HepG2 (cell line): ENCODE results near the gene SDC4. TPM values are rescaled to one million over a fixed set of nuclear protein-coding genes. Genes with fewer than 3 reads are reported as not detected.

Experiments used
- ATF7 ChIP-seq, 2 experiments: fragments of 450-650 bp in 1 of 2; sonication (generic) in 1 of 2; formaldehyde crosslinking in 1 of 2; IDR thresholded peaks; 2 replicates each; pipeline versions ENCODE4 v1.4.0 to v1.6.1; 2016 to 2020; ENCODE audit warnings: antibody characterized with exemption in 1 of 2, mild to moderate bottlenecking in 1 of 2, missing genetic modification reagents in 1 of 2
- ATRX ChIP-seq: sonication (generic); formaldehyde crosslinking; IDR thresholded peaks from 2 replicates; pipeline ENCODE4 v1.4.0; 2020; ENCODE audit warnings: missing genetic modification reagents, borderline replicate concordance
- CHD2 ChIP-seq: IDR thresholded peaks from 2 replicates; pipeline ENCODE4 v1.6.1; 2011; ENCODE audit warnings: low read depth, low read length, improper control_type of control experiment
- FOXA3 ChIP-seq: IDR thresholded peaks from 2 replicates; pipeline ENCODE4 v1.6.1; 2016; ENCODE audit warnings: missing genetic modification reagents, missing compliant biosample characterization
- NFE2 ChIP-seq: sonication (generic); formaldehyde crosslinking; IDR thresholded peaks from 2 replicates; pipeline ENCODE4 v1.4.0; 2020; ENCODE audit warnings: missing genetic modification reagents
- POLR2A ChIP-seq, 2 experiments: IDR thresholded peaks; 2 replicates each; pipeline ENCODE4 v1.6.1; 2011; ENCODE audit warnings: low read depth in 2 of 2, low read length in 2 of 2, mild to moderate bottlenecking in 1 of 2, moderate library complexity in 1 of 2; ENCODE audit not compliant: insufficient read depth in 1 of 2
- POLR2AphosphoS5 ChIP-seq: IDR thresholded peaks from 2 replicates; pipeline ENCODE4 v1.6.1; 2012; ENCODE audit warnings: low read depth, low read length
- STAT5B ChIP-seq: sonication (generic); formaldehyde crosslinking; IDR thresholded peaks from 2 replicates; pipeline ENCODE4 v1.4.0; 2020; ENCODE audit warnings: missing genetic modification reagents
- TBX2 ChIP-seq: sonication (generic); formaldehyde crosslinking; IDR thresholded peaks from 2 replicates; pipeline ENCODE4 v1.5.0; 2020; ENCODE audit warnings: missing genetic modification reagents, mild to moderate bottlenecking, borderline replicate concordance
- TBX3 ChIP-seq: fragments of 450-650 bp; IDR thresholded peaks from 2 replicates; pipeline ENCODE4 v1.6.1; 2017; ENCODE audit warnings: antibody characterized with exemption, mild to moderate bottlenecking, inconsistent platforms, borderline replicate concordance
- THAP11 ChIP-seq: IDR thresholded peaks from 2 replicates; pipeline ENCODE4 v1.6.1; 2016; ENCODE audit warnings: missing biosample characterization, missing genetic modification reagents
- U2AF2 ChIP-seq: fragments of 200-400 bp; formaldehyde crosslinking; IDR thresholded peaks from 2 replicates; pipeline ENCODE4 v1.6.1; 2017; ENCODE audit warnings: low read depth, mild to moderate bottlenecking, low read length
- ZBTB3 ChIP-seq: sonication (generic); formaldehyde crosslinking; IDR thresholded peaks from 2 replicates; pipeline ENCODE4 v1.4.0; 2020; ENCODE audit warnings: low read depth, mild to moderate bottlenecking, moderate library complexity, missing genetic modification reagents, borderline replicate concordance
- ZNF33A ChIP-seq: sonication (generic); formaldehyde crosslinking; IDR thresholded peaks from 2 replicates; pipeline ENCODE4 v1.5.1; 2020; ENCODE audit warnings: missing genetic modification reagents, mild to moderate bottlenecking, moderate library complexity, borderline replicate concordance
- ZNF543 ChIP-seq: sonication (generic); formaldehyde crosslinking; IDR thresholded peaks from 2 replicates; pipeline ENCODE4 v1.4.0; 2020; ENCODE audit warnings: mild to moderate bottlenecking, missing genetic modification reagents
- ZNF557 ChIP-seq: sonication (generic); formaldehyde crosslinking; IDR thresholded peaks from 2 replicates; pipeline ENCODE4 v1.4.0; 2020; ENCODE audit warnings: missing genetic modification reagents
- ZNF616 ChIP-seq: sonication (generic); formaldehyde crosslinking; IDR thresholded peaks from 2 replicates; pipeline ENCODE4 v1.5.0; 2020; ENCODE audit warnings: low read depth, mild to moderate bottlenecking, missing genetic modification reagents
- polyA plus RNA-seq, 8 experiments: library from polyadenylated mRNA; depleted of rRNA in 3 of 8; stranded (reverse) in 7 of 8; unstranded in 1 of 8; fragments of >200 nt; fragmentation: Illumina TruSeq in 4 of 8; extraction: Trizol in 4 of 8; gene quantifications; 2 replicates each; pipeline versions ENCODE4 v1.2.1 to v1.2.3, GENCODE V29; 2011 to 2016; ENCODE audit warnings: low read depth in 4 of 8, missing spikeins in 1 of 8, mixed read lengths in 1 of 8; ENCODE audit not compliant: insufficient read depth in 1 of 8
- total RNA-seq, 5 experiments: library from RNA; depleted of rRNA; stranded (reverse); fragments of >200 nt; fragmentation: Illumina TruSeq; extraction: Trizol; gene quantifications; 2 replicates each; pipeline ENCODE4 v1.2.3, GENCODE V29; 2016; ENCODE audit warnings: low read depth in 1 of 5
- TF ChIP-seq, protein P1 (sequence below): sonication (generic); formaldehyde crosslinking; IDR thresholded peaks from 2 replicates; pipeline ENCODE4 v1.9.0; 2021; ENCODE audit warnings: missing genetic modification reagents, mild to moderate bottlenecking, borderline replicate concordance
- TF ChIP-seq, protein P2 (sequence below): sonication (generic); formaldehyde crosslinking; IDR thresholded peaks from 2 replicates; pipeline ENCODE4 v1.4.0; 2020; ENCODE audit warnings: mild to moderate bottlenecking, missing genetic modification reagents
- TF ChIP-seq, protein P3 (sequence below): sonication (generic); formaldehyde crosslinking; conservative IDR thresholded peaks from 2 replicates; pipeline ENCODE4 v1.8.0; 2022; ENCODE audit warnings: mild to moderate bottlenecking, moderate library complexity, missing genetic modification reagents
- TF ChIP-seq, protein P4 (sequence below): sonication (generic); formaldehyde crosslinking; IDR thresholded peaks from 2 replicates; pipeline ENCODE4 v1.4.0; 2020; ENCODE audit warnings: missing genetic modification reagents

The SDC4 gene
- total and polyA plus RNA-seq, 2 of the 13 experiments (the other 11 are each of a cell fraction or from before 2014, with no cell fraction given), result 49.0 to 65.1 TPM

DNA sequence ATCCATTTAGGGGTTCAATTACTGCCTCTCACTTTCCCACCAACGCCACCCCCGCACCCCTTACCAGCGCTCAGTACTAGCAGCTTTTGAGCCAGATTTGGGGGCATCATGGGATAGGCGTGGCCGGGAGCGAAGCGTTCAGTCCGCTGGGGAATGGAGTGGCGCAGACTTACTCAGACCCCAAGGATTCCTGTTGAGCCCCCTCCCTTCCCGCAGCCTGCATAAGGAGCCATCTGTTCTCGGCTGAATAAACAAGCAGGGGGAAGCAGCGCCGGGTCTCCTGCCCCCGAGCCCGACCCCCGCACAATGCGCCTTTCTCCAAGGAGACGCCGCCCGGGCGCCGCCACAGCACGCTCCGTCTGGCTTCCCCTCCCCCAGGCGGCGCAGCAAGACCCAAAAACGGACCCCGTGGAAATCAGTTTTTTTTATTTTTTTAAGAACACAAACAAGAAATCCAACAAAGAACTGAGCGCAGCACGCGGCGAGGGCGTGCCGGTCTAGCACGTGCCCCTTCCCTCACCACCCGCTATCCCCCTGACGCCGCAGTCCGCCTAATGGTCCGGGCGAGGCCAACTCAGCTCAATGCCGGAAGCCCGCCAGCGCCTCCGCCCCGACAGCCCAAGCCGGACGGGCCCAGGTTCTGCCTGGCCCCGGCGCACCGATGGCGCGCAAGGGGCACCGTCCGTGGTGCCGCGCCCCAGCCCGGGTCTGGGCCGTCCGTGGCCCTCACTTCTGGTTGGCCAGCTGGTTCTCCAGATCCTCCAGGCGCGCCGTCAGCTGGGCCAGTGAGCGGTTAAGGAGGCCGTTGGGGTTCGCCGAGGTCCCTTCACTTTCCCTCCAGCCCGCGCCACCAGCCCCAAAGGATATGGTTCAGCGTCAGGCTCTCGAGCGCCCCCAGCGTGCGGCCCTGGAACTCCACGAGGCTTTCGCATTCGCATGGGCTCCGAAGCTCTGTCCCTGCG, 54.9 kb downstream of the SDC4 start (continued):
- TF ChIP-seq TBX3, result no peak
- no peak for TF ChIP-seq POLR2AphosphoS5
- no peak for TF ChIP-seq STAT5B
- no peak for TF ChIP-seq ZNF616 (CRISPR knock-in tag)
- no peak for TF ChIP-seq ZNF557 (CRISPR knock-in tag)
- TF ChIP-seq ATRX, result no peak
- TF ChIP-seq CHD2, result no peak
- TF ChIP-seq POLR2A (IDR thresholded peaks at IDR 0.05; ENCODE audit: insufficient read depth in 1 of 2, low read depth in 2 of 2, low read length in 2 of 2), result no peak
- TF ChIP-seq, protein P1, sequence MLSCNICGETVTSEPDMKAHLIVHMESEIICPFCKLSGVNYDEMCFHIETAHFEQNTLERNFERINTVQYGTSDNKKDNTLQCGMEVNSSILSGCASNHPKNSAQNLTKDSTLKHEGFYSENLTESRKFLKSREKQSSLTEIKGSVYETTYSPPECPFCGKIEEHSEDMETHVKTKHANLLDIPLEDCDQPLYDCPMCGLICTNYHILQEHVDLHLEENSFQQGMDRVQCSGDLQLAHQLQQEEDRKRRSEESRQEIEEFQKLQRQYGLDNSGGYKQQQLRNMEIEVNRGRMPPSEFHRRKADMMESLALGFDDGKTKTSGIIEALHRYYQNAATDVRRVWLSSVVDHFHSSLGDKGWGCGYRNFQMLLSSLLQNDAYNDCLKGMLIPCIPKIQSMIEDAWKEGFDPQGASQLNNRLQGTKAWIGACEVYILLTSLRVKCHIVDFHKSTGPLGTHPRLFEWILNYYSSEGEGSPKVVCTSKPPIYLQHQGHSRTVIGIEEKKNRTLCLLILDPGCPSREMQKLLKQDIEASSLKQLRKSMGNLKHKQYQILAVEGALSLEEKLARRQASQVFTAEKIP (CRISPR knock-in tag), result no peak
- TF ChIP-seq ZNF543 (CRISPR knock-in tag), result peak; percentile 71; the same call in 1 of the 2 replicates
- TF ChIP-seq, protein P2, sequence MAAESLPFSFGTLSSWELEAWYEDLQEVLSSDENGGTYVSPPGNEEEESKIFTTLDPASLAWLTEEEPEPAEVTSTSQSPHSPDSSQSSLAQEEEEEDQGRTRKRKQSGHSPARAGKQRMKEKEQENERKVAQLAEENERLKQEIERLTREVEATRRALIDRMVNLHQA, result no peak
- TF ChIP-seq, protein P3, sequence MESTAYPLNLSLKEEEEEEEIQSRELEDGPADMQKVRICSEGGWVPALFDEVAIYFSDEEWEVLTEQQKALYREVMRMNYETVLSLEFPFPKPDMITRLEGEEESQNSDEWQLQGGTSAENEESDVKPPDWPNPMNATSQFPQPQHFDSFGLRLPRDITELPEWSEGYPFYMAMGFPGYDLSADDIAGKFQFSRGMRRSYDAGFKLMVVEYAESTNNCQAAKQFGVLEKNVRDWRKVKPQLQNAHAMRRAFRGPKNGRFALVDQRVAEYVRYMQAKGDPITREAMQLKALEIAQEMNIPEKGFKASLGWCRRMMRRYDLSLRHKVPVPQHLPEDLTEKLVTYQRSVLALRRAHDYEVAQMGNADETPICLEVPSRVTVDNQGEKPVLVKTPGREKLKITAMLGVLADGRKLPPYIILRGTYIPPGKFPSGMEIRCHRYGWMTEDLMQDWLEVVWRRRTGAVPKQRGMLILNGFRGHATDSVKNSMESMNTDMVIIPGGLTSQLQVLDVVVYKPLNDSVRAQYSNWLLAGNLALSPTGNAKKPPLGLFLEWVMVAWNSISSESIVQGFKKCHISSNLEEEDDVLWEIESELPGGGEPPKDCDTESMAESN, result no peak
- TF ChIP-seq NFE2 (CRISPR knock-in tag), result no peak
- TF ChIP-seq, protein P4, sequence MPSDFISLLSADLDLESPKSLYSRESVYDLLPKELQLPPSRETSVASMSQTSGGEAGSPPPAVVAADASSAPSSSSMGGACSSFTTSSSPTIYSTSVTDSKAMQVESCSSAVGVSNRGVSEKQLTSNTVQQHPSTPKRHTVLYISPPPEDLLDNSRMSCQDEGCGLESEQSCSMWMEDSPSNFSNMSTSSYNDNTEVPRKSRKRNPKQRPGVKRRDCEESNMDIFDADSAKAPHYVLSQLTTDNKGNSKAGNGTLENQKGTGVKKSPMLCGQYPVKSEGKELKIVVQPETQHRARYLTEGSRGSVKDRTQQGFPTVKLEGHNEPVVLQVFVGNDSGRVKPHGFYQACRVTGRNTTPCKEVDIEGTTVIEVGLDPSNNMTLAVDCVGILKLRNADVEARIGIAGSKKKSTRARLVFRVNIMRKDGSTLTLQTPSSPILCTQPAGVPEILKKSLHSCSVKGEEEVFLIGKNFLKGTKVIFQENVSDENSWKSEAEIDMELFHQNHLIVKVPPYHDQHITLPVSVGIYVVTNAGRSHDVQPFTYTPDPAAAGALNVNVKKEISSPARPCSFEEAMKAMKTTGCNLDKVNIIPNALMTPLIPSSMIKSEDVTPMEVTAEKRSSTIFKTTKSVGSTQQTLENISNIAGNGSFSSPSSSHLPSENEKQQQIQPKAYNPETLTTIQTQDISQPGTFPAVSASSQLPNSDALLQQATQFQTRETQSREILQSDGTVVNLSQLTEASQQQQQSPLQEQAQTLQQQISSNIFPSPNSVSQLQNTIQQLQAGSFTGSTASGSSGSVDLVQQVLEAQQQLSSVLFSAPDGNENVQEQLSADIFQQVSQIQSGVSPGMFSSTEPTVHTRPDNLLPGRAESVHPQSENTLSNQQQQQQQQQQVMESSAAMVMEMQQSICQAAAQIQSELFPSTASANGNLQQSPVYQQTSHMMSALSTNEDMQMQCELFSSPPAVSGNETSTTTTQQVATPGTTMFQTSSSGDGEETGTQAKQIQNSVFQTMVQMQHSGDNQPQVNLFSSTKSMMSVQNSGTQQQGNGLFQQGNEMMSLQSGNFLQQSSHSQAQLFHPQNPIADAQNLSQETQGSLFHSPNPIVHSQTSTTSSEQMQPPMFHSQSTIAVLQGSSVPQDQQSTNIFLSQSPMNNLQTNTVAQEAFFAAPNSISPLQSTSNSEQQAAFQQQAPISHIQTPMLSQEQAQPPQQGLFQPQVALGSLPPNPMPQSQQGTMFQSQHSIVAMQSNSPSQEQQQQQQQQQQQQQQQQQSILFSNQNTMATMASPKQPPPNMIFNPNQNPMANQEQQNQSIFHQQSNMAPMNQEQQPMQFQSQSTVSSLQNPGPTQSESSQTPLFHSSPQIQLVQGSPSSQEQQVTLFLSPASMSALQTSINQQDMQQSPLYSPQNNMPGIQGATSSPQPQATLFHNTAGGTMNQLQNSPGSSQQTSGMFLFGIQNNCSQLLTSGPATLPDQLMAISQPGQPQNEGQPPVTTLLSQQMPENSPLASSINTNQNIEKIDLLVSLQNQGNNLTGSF (CRISPR knock-in tag), result 0 out of 2 replicates have a peak, but pooled peaks have one; percentile 14
- no peak for TF ChIP-seq U2AF2
- no peak for TF ChIP-seq ZBTB3 (CRISPR knock-in tag)
- TF ChIP-seq THAP11, result no peak
- no peak for TF ChIP-seq FOXA3 (CRISPR knock-in tag)
- TF ChIP-seq ZNF33A (CRISPR knock-in tag), result peak; percentile 97; the same call in 1 of the 2 replicates
- no peak for TF ChIP-seq ATF7 (IDR thresholded peaks at IDR 0.05)
- no peak for TF ChIP-seq ATF7 (CRISPR knock-in tag; IDR thresholded peaks at IDR 0.05)
- TF ChIP-seq TBX2 (CRISPR knock-in tag), result no peak
